ENCODE results near the gene ATP8A2.

The ATP8A2 gene

GRCh38 chr13:25971459-25972145 is 599.8 kb downstream of the ATP8A2 start:
- DNase-seq (ENCODE audit: low spot score), result no peak

- no peak for DNase-seq (ENCODE audit: low spot score)
Measured at GRCh38 chr13:25973085-25973484, 601.3 kb downstream of the ATP8A2 start.

GRCh38 chr13:25973576-25973975 is 601.8 kb downstream of the ATP8A2 start:
- DNase-seq (ENCODE audit: low spot score), result no peak

- DNase-seq (ENCODE audit: low spot score), result no peak
Measured at GRCh38 chr13:25977216-25977615, 605.4 kb downstream of the ATP8A2 start.

GRCh38 chr13:25977671-25978070 is 605.9 kb downstream of the ATP8A2 start:
- DNase-seq (ENCODE audit: low spot score), result no peak

GRCh38 chr13:25978961-25979360 is 607.2 kb downstream of the ATP8A2 start:
- DNase-seq (ENCODE audit: low spot score), result no peak

GRCh38 chr13:25979371-25979770 is 607.6 kb downstream of the ATP8A2 start:
- no peak for DNase-seq (ENCODE audit: low spot score)

GRCh38 chr13:25980255-25980654 is 608.5 kb downstream of the ATP8A2 start:
- DNase-seq (ENCODE audit: low spot score), result no peak

- DNase-seq (ENCODE audit: low spot score), result no peak
Measured at GRCh38 chr13:25981060-25981459, 609.3 kb downstream of the ATP8A2 start.

GRCh38 chr13:25982907-25983306 is 611.1 kb downstream of the ATP8A2 start:
- no peak for DNase-seq (ENCODE audit: low spot score)

GRCh38 chr13:25987987-25988386 is 616.2 kb downstream of the ATP8A2 start:
- DNase-seq (ENCODE audit: low spot score), result no peak

- no peak for DNase-seq (ENCODE audit: low spot score)
Measured at GRCh38 chr13:25988661-25989060, 616.9 kb downstream of the ATP8A2 start.

- no peak for DNase-seq (ENCODE audit: low spot score)
Measured at GRCh38 chr13:25990801-25991200, 619.0 kb downstream of the ATP8A2 start.

- DNase-seq (ENCODE audit: low spot score), result no peak
Measured at GRCh38 chr13:25992076-25992475, 620.3 kb downstream of the ATP8A2 start.

GRCh38 chr13:26007261-26008125 is 635.7 kb downstream of the ATP8A2 start:
- DNase-seq (ENCODE audit: low spot score), result no peak

GRCh38 chr13:26010487-26011207 is 638.9 kb downstream of the ATP8A2 start:
- DNase-seq (ENCODE audit: low spot score), result no peak

- no peak for DNase-seq (ENCODE audit: low spot score)
Measured at GRCh38 chr13:26011208-26011573, 639.4 kb downstream of the ATP8A2 start.

GRCh38 chr13:26011996-26012821 is 640.4 kb downstream of the ATP8A2 start:
- peak; percentile 67 for DNase-seq (ENCODE audit: low spot score)

GRCh38 chr13:26012995-26013394 is 641.2 kb downstream of the ATP8A2 start:
- DNase-seq (ENCODE audit: low spot score), result no peak

GRCh38 chr13:26015271-26016125 is 643.7 kb downstream of the ATP8A2 start:
- DNase-seq (ENCODE audit: low spot score), result no peak

- no peak for DNase-seq (ENCODE audit: low spot score)
Measured at GRCh38 chr13:26016189-26016588, 644.4 kb downstream of the ATP8A2 start.
